DND-41 (cell line): ENCODE results near the gene UPK1A.

Experiments used
- ATAC-seq: fragments of 200-7000 bp; cut with Tn5 transposase; 3 replicates; pipeline ENCODE4 v1.9.1; 2021; ENCODE audit warnings: low read depth; ENCODE audit not compliant: insufficient read depth
- DNase-seq: peaks from one replicate; pipeline ENCODE4 v3.0.0-alpha.2; 2020
- H2AFZ ChIP-seq: 2 replicates; pipeline ENCODE4 v1.6.0; 2012; ENCODE audit warnings: low read depth, low read length
- H3K27ac ChIP-seq: 2 replicates; pipeline ENCODE4 v1.5.1; 2012; ENCODE audit warnings: low read length, inconsistent platforms
- H3K27me3 ChIP-seq: fragments of 200-600 bp; sonication (generic); 2 replicates; pipeline ENCODE4 v1.6.0; 2012; ENCODE audit warnings: low read length, mild to moderate bottlenecking, inconsistent platforms; ENCODE audit not compliant: insufficient read depth, poor library complexity
- H3K36me3 ChIP-seq: 2 replicates; pipeline ENCODE4 v1.5.1; 2012; ENCODE audit warnings: low read length, inconsistent platforms; ENCODE audit not compliant: insufficient read depth
- H3K4me1 ChIP-seq: 2 replicates; pipeline ENCODE4 v1.5.1; 2012; ENCODE audit warnings: mild to moderate bottlenecking, low read length; ENCODE audit not compliant: insufficient read depth
- H3K4me2 ChIP-seq: 2 replicates; pipeline ENCODE4 v1.6.0; 2012; ENCODE audit warnings: mild to moderate bottlenecking, moderate library complexity, low read length, inconsistent platforms; ENCODE audit not compliant: insufficient read depth
- H3K4me3 ChIP-seq, 2 experiments: fragments of 200-600 bp in 1 of 2; shearing (Covaris generic) in 1 of 2; 2 replicates each; pipeline ENCODE4 v1.5.1; 2012 to 2016; ENCODE audit warnings: inconsistent platforms in 2 of 2, low read length in 2 of 2, mild to moderate bottlenecking in 2 of 2, low read depth in 1 of 2, moderate library complexity in 1 of 2
- H3K79me2 ChIP-seq: 2 replicates; pipeline ENCODE4 v1.6.0; 2012; ENCODE audit warnings: low read length, inconsistent platforms; ENCODE audit not compliant: insufficient read depth
- H3K9ac ChIP-seq: 2 replicates; pipeline ENCODE4 v1.6.0; 2012; ENCODE audit warnings: low read depth, mild to moderate bottlenecking, inconsistent platforms, low read length, moderate library complexity
- H3K9me3 ChIP-seq: 2 replicates; pipeline ENCODE4 v1.5.1; 2012; ENCODE audit warnings: low read length, moderate library complexity, mild to moderate bottlenecking, inconsistent platforms; ENCODE audit not compliant: insufficient read depth, severe bottlenecking
- H4K20me1 ChIP-seq: 2 replicates; pipeline ENCODE4 v1.6.0; 2012; ENCODE audit warnings: low read length; ENCODE audit not compliant: insufficient read depth
- EZH2 ChIP-seq: IDR thresholded peaks from 3 replicates; pipeline ENCODE4 v1.6.1; 2012; ENCODE audit warnings: borderline replicate concordance, low read depth, mild to moderate bottlenecking, moderate library complexity, low read length, inconsistent platforms; ENCODE audit not compliant: severe bottlenecking
- TF ChIP-seq, protein P1 (sequence below): IDR thresholded peaks from 2 replicates; pipeline ENCODE4 v1.5.1; 2012; ENCODE audit warnings: borderline replicate concordance, low read length, moderate library complexity, mild to moderate bottlenecking; ENCODE audit not compliant: poor library complexity, severe bottlenecking; ENCODE audit errors: extremely low read depth

Gene UPK1A

DNA sequence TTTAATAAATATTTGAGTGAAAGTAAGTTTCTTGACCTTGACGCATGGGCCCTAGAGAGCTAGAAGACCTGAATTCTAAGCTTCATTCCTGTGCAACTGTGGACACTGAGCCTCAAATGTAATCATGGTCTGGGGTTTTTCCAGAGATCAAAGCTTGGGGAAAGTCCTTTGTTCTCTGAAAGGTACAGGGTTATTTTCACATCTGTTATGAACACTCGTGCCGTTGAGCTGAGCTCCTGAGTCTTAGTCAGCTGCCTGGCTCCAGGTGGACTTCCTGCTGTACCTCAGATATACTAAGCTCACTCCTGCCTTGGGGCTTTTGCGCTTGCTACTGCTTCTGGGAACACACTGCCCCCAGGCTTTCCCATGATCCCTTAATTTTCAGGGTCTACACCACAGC lies 30.5 kb downstream of the UPK1A start:
- Histone ChIP-seq H3K36me3 (no peaks in the 10 kb centered on the region), H4K20me1 (no peaks in the 10 kb centered on the region), H2AFZ (no peak overlapping the region), H3K4me3 (no peak overlapping the region), H3K27ac (no peak overlapping the region), H3K79me2 (no peaks in the 10 kb centered on the region), H3K4me2 (no peak overlapping the region), H3K9me3 (no peaks in the 10 kb centered on the region), H3K4me1 (peaks cover 14% of the 10 kb centered on the region), H3K27me3 (no peaks in the 10 kb centered on the region), H3K9ac (no peak overlapping the region)
- ATAC-seq (no peak), DNase-seq (no peak)
- no peak for TF ChIP-seq EZH2
- TF ChIP-seq, protein P1, sequence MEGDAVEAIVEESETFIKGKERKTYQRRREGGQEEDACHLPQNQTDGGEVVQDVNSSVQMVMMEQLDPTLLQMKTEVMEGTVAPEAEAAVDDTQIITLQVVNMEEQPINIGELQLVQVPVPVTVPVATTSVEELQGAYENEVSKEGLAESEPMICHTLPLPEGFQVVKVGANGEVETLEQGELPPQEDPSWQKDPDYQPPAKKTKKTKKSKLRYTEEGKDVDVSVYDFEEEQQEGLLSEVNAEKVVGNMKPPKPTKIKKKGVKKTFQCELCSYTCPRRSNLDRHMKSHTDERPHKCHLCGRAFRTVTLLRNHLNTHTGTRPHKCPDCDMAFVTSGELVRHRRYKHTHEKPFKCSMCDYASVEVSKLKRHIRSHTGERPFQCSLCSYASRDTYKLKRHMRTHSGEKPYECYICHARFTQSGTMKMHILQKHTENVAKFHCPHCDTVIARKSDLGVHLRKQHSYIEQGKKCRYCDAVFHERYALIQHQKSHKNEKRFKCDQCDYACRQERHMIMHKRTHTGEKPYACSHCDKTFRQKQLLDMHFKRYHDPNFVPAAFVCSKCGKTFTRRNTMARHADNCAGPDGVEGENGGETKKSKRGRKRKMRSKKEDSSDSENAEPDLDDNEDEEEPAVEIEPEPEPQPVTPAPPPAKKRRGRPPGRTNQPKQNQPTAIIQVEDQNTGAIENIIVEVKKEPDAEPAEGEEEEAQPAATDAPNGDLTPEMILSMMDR: no peak

DNA sequence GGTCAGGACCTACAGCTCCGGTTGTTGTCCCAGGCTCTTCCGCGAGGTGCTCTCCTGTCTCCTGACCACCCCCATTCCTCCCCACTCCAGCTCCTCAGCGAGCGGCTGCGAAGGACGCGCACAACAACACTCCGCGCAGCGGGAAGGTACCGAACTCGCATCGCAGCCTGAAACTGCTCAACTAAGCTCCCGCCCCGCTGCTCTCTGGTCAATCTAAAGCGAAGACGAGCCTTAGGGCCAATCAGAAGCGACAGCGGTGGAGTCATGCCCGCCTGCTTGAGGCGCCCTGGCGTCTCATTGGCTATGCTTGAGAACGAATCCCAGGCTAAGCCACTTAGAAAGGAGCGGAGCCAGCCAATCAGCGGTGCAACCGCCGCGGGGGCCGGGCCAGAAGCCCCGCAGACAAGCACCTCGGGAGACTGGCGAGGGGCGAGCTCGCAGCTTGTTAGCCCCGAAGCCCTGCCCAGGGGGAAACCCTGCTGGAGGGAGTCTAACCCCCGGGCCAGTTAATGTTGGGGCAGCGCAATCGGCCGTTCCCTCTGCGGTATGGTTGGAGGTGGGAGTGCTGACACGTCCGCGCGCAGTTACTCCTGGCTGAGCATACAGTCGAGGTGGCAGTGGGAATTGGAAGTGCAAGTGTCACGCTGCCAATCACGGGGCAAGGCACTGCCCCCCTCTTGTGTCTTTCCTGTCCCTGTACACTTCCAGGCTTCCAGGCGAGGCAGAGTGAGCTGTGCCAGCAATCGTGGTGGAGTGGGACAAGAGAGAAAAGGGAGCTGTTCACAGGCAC lies 36.1 kb downstream of the UPK1A start:
- Histone ChIP-seq H3K9ac (peak overlapping the region; percentile 57), H3K4me2 (peak overlapping the region; percentile 78), H3K9me3 (no peaks in the 10 kb centered on the region), H2AFZ (peak overlapping the region; percentile 98), H3K36me3 (no peaks in the 10 kb centered on the region), H3K4me3 (peak overlapping the region; percentile 21 to 78; a peak in 3 of 4 replicates), H4K20me1 (no peaks in the 10 kb centered on the region), H3K27ac (peak overlapping the region; percentile 75), H3K27me3 (no peaks in the 10 kb centered on the region), H3K4me1 (peaks cover 18% of the 10 kb centered on the region), H3K79me2 (no peaks in the 10 kb centered on the region)
- ATAC-seq (peak; percentile 99), DNase-seq (peak; percentile 98)
- TF ChIP-seq, protein P1: no peak
- TF ChIP-seq EZH2: no peak

DNA sequence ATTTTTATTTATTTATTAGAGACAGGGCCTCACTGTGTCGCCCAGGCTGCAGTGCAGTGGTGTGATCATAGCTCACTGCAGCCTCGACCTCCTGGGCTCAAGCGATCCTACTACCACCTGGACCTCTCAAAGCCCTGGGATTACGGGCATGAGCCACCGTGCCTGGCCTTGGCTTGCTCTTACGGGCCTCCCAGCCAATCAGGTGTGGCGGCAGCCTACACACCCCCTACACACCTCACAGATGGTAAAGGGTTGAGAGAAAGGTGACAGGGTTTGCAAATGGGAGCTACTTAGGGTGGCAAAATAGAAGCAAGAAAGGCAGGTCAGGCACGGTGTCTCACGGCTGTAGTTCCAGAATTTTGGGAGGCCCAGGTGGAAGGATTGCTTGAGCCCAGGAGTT lies 37.0 kb downstream of the UPK1A start:
- Histone ChIP-seq H3K4me3 (no peak overlapping the region), H3K9ac (no peak overlapping the region; the same call in 1 of the 2 replicates), H3K27ac (no peak overlapping the region), H4K20me1 (no peaks in the 10 kb centered on the region), H3K36me3 (no peaks in the 10 kb centered on the region), H3K27me3 (peaks cover 4% of the 10 kb centered on the region), H3K79me2 (no peaks in the 10 kb centered on the region), H3K9me3 (no peaks in the 10 kb centered on the region), H2AFZ (peak overlapping the region; percentile 98; the same call in 1 of the 2 replicates), H3K4me2 (peak overlapping the region; percentile 78; the same call in 1 of the 2 replicates), H3K4me1 (peaks cover 18% of the 10 kb centered on the region)
- no peak for TF ChIP-seq EZH2
- TF ChIP-seq, protein P1: no peak
- no peak for ATAC-seq
- no peak for DNase-seq
